NOMO-1 treated with dmso at 0.1 percent for 144 hours (cell line): Measurements from ENCODE around the gene UBD.

ENCODE experiments used
- DNase-seq: peaks from one replicate; lab custom pipeline; 2025; ENCODE audit not compliant: unreplicated experiment; lab: John Stamatoyannopoulos, UW

The UBD gene

DNA sequence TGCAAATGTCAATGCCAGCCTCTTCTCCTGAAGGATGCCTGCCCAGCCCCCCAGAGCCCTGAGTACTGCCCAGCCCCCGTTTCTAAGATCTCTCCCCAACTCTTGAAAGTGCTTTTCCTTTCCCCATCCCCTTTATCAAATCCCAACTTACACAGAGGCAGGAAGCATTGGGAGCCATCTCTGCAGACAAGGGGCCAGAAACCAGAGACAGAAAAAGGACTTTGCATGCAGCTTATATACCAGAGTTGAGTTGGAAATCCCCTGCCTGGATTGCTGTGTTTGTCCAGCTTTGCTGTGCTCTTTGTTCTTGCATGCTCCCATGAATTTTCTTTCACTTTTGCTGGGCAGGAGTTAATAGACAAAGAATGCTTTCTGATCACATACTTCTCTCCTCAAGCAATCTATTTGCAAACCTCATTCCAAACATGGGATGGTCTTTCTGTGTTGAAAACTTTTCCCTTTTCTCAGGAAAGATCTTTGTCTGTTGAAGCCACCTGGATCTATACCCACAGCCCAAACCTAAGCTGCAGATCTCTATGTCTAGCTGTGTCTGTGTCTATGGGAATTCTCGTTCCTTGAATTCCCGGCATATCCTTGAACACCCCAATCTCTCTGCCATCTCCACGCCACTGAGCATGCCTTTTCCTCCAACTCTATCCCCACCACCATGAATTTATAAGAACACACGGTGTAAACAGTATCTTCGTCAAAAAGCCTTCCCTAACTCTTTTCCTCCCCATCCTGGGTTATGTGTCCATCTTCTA lies at the start of gene UBD:
Gene UBD (minus strand): TSS at position 209 of the 764 bp plus-strand sequence. CDS start 31 bp downstream, at position 178.
- DNase-seq = no peak

DNA sequence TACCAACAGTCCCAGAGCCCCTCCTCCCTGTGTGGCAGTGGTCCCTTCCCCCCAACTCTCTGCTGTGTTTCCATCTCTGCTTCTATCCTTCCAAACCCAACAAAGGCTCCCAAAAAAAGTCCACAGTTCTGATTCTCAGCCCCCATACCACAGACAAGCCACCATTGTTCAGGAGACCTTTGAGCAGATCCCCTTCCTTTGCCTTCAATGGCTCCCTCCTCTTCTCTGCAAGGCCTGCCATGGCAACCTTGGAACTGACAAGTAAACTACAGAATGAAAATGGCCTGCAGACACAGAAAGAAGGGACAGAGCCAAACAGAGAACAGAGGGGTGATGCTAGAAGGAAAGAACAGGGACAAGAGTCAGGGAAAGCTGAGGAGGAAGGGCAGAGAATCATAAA lies 48.6 kb upstream of the UBD start:
- no peak for DNase-seq

DNA sequence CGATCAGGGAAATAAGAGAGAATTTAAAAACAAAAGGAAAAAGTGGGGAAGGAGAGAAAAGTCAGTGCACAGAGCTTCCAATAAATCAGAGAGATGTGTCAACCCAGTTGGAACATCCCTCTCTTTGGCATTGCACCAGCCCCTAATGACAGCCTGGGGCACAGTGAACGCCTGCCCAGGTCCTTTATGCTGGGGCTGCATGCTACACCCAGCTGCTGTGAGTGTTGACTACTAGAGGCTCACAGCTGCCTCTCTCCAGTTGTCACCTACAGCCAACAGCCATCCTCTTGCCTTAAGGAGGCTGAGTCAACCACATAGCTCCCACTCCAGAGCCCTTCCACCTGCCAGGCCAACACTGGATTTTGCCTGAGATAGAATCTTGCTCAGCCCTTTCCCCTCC lies 44.4 kb upstream of the UBD start:
- DNase-seq = no peak

DNA sequence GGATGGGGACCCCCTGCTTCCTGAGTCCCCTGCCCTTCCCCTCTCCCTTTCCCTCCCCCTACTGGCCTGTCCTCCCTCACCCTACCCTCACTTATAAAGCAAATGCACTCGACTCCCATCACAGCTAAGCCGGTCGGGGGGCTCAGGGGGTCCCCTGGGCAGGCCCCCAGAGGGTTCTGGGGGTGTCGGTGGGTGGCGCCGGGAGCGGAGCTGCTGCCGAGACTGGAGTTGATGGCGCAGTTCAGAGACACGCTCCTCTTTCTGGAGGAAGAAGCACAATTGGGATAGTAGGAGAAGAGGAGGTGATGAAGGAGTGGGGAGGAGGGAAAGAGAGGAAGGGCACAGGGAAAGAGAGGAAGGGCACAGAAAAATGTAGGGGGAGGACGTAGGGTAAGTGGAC lies 43.9 kb upstream of the UBD start:
- no peak for DNase-seq

DNA sequence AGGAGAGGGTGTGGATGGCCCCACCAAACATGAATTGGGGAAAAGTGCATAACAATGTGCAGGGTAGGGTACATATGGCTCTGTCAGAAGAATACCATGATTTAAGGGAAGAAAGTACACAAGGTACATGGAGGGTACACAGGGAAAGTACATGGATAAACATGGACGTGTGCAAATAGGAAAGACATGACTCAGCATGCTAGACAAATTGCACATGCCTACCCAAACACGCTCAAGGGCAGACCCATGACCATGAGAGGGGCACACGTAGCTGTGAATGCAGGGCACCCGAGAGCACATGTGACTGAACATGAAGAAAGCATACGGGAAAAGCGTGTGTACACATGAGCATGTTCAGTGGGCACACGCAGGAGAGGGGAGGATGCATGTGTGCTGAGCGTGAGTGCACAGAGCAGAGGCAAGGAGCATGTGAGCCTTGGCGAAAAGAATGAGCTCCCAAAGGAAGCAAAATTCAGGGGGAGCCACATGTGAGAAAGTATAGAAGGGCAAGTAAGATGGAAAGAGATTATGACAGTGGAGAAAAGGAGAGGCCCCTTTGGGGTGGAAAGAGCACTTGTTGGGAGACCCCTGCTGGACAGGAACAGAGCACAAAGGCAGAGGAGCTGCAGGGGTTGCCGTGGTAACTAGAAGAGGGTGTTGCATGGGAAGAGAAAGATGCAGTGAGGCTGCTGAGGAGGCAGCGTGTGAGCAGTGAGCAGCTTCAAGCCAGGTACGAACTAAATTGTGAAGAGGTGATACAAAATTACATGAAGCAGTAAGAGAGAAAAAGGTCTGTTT lies 43.2 kb upstream of the UBD start:
- no peak for DNase-seq

DNA sequence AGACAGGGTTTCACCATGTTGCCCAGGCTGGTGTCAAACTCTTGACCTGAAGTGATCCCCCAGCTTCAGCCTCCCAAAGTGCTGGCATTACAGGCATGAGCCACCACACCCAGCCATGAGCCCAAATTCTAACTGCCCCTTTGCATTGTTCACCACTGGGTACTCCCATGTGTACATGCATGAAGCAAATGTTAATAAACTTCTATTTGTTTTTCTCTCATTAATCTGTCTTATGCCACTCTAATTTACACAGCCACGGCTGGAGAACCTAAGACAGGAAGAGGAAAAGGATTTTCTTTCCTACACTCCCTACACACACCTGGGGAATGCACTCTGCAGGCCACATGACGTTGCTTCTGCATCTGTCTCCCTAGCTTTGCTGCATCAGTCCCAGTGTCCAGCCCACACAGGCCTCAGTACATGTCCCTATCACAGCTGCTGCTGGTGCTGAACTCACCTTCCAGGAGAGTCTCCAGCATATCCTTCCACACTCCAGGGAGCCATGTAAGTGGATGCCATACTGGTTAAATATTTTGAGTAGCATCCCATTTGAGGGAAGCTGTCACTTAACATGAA lies 38.7 kb upstream of the UBD start:
- DNase-seq = no peak

DNA sequence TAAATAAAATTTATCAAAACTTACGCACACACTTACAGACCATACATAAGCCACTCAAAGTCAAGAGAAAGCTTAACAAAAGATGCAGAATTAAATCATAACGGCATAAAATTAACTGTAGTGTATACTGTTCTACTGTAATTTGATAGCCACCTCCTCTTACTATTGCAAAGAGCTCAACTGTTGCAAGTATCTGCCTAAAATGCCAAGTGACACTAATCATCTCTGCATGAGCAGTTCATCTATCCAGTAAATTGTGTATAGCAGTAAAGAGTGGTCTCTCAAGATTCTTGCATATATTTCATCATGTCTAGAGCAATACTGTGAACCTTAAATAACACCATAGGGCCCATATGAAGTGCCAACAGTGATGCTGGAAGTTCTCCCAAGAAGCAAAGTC lies 37.7 kb upstream of the UBD start:
- no peak for DNase-seq

DNA sequence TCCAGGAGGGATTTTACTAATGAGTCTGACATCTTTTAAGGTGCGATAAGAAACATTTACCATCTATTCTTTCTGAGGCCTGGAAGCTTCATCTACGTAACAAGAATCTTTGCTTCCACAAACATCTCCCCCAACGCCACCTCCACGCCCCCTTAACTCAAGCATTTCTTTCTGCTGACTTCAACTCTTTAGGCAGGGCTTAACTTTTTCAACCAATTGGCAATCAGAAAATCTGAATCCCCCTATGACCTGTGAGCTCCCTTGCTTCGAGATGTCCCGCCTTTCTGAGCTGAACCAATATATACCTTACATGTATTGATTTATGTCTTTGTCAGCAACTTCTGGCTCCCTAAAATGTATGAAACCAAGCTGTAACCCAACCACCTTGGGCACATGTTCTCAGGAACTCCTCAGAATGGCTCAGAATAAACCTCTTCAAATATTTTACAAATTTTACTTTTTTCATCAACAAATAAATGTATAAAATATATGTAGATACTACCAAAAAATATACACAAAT lies 36.9 kb upstream of the UBD start:
- no peak for DNase-seq

DNA sequence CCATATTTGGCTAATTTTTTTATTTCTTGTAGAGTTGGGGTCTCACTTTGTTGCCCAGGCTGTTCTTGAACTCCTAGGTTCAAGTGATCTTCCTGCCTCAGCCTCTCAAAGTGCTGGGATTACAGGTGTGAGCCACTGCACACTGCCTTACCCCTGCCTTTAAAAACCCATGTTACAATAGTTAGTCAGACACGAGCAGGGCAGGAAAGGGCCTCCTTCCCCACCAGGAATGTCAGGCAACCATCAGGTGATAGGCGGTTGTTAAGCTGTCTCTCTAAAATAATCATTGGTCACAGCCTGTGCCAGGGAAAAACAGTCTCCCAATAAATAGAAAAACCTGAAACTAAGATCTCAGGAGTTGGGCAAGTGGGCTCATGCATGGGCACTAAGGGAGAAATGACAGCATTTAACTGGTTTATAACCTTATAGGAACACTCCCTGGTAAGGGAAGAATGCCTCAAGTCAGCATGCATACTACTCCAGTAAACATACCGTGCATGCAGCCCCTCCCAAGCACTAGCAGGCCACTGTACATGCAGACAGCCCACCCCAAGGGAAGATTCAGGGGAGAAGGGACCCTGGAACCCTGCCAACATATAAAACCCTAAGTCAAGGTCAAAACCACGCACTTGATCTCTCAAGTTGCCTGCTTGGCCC lies 33.8 kb upstream of the UBD start:
- DNase-seq = no peak

DNA sequence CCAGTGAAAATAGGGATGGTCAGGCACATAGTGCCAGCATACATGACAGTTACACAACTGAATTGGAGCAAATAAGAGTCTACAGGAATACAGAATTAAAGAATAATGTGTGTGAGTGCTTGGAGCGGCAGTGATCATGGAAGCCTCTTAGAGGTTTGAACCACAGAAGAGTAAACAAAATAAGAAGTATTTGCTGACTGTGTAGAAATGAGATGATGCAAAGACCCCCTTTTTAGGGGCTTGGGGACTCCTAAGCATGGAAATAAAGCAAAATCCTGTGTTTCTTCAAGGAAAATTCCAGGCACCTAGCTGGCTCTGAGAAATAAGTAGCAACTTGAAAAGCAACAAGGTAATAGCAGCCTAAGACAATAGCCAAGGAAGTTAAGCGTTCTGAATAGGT lies 32.1 kb upstream of the UBD start:
- no peak for DNase-seq

DNA sequence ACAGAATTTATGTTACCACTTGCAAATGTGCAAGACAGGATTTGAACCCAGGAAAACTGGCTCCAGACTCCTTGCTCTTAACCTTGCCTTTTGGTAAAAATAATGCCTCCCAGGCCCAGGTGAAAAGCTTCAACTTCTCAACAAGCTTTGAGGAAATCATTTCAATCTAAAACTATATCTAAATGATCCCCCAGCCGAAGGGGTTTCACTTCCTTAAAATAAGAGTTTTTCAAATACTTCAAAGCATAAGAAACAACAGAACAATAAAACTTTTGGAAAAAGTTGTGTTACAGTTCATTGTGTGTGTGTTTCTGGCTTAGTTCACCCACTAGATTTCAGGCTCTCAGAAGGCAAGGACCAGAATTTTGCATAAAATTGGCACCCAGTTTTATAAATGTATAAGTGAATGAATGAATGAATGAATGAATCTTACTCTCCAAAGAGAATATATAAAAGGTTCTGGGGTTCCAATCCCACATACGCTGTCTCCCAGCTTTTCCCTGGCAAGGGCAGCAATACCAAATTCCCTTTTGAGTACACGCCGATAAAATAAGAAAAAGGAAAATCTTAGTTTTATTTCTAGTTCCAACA lies 30.8 kb upstream of the UBD start:
- DNase-seq = no peak

DNA sequence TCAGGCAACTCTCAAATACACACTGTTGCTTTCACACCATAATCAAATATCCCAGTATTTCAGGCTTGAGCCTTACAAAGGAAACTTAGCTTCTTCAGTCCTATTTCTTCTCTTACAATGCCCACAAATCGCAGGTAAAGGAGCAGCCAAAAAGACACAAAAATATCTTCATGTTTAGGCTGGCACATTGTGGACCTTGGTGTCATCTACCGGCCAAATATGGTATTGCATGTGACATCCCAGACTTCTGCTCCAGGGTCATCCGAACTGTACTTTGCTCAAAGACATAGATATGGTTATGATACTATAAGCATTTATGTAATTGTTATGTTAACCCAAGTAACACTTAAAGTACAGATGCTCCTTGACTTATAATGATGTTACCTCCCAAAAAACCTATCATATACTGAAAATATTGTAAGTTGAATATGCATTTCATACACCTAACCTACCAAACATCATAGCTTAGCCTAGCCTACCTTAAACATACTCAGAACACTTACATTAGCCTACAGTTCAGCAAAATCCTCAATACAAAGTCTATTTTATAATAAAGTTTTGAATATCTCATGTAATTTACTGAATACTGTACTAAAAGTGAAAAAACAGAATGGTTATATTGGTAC lies 30.0 kb upstream of the UBD start:
- peak; percentile 3 for DNase-seq

DNA sequence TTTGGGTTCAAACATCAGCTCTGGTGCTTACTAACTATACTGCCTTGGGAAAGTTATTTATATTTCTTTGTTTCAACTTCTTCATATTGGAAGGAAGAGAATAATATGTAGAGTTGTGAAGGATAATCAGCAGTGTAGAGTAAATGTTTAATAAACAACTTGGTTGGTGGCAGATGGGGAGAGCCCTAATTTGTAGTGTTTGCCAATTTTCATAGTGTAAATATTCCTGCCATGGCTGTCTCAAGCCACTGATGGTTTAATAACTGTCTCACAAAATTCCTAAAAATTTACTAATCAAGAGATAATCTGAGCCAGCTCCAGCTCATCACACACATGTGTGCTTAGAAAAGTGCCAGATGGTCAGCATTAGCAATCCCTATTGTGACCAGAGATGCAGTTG lies 25.3 kb upstream of the UBD start, which contains the start of gene OR2H2:
Gene OR2H2 (plus strand): TSS at position 301 of the 400 bp plus-strand sequence. CDS start 2,824 bp downstream, outside the sequence.
- no peak for DNase-seq

DNA sequence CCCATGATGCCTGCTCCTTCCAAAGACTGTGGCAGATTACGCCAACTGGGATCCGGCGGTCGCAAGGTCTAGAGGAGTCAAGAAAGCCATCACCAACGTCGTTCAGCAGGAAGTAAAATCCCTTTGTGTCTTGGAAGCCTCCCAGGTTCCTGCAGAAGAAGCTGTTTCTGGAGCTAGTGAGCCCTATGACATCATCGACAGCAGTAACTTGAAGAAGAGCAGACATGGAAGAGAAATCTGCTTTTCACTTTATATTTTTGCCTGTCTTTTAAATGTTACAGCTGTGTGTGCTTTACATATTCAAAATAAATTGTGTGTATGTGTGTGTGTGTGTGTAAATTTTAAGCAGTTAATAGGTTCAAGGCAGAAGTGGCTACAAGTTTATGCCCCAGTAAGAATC lies 18.0 kb upstream of the UBD start:
- no peak for DNase-seq

DNA sequence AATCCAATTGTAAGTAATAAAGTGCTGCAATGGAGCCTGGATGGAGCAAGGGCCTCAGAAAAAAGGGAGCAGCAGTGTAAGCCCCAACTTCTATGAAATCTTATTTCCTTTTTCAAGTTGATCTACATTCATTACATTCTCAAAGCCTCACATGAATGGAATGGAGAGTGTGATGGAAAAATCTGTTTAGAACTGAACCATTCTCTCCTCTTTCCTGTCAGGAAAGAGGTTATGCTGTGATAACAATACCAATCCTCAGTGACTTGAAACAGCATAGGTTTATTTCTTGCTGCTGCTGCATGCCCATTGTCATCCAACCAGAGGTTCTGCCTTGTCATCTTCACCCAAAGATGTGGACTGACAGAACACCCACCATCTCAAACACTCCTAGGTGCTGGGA lies 16.5 kb upstream of the UBD start:
- DNase-seq = no peak

DNA sequence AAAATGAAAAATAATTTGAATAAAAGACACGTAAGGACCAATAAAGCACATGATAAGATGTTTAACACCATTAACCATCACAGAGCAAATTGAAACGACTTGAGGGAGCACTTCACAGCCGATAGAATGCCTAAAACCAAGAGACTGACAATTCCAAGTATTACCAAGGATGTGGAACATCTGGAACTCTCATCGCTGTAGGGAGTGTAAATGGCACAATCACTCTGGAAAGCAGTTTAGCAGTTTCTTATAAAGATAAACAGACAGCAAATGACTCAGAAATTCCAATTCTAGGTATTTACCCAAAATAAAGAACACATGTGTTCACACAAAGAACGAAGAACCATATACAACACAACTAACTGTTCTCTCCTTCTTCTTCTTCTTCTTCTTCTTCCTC lies 8.5 kb upstream of the UBD start:
- no peak for DNase-seq

DNA sequence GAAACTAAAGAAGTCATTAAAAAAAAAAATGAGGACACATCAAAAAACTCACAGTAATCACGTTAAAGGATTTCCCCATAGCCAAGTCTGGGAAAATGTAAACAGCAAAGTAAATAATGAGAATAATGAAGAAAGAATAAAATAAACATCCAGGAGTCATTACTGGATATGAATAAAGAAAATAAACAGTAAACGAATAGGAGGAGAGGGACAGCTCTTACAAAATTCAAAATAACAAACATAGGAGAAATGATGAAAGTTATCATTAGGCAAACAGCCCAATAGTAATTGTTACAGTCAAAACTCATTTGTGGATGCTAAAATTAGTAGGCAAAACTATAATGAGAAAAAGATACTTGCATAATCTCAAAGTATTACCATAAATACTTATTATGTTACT lies 8.0 kb upstream of the UBD start:
- no peak for DNase-seq

DNA sequence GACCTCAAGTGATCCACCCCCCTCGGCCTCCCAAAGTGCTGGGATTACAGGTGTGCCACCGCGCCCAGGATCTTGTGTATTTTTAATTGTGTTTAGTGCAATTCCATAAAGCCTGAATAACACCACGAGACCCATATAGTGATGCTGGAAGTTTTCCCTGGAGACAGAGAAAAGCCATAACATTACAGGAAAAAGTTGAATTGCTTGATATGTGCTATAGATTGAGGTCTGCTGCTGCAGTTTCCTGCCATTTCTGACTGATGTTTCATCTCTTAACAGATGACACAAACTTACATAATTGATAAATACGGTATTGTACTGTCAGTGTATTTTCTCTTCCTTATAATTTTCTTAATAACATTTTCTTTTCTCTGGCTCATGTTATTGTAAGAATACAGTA lies 7.3 kb upstream of the UBD start:
- DNase-seq = no peak

DNA sequence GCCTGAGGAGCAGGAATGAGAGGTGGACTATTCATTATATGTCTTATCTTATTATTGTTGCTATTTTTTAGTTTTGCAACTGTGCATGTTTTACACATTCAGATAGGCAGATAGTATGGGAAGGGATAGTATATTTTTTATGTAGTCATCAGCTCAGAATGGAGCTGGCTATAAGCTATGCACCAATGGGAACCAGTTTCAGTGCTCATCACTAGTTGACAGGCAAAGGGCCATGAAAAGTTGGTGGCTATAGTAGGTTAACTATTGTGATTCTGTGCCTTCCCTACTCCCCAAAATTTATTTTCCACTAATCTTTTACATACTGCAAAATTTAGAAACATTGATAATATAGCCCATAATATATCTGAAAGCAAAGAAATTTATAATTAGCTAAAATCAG lies 5.3 kb upstream of the UBD start:
- DNase-seq = no peak

DNA sequence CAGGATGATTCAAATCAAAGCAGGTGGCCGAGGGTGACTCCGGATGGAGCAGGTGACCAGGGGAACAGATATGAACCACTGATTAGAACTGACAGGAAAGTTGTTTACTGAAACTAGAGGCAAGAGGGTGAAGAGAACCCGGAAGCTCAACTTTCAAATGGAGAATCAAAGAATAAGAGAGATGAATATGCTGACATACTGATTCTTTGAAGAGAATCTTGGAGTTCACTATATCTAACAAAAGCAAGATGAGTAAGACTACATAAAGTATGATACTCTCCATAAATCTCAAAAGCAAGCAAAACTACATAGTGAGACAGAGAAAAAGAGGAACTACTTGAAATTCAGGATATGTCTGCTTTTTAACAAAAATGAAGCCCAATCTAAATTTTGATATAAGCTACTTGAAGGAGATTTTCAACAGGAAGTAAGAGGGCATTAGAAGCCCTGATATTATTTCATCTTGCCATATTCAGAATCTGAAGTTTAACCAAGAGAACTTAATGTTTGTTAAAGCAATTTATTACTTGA lies 4.0 kb upstream of the UBD start:
- no peak for DNase-seq
